Measurements from ENCODE around the gene ATP5F1C. TPM values are rescaled to one million over a fixed set of nuclear protein-coding genes. Genes with fewer than 3 reads are reported as not detected.

ATP5F1C gene
- total and polyA plus RNA-seq, 2 experiments from 2014 or later, result 332 to 537 TPM

DNA sequence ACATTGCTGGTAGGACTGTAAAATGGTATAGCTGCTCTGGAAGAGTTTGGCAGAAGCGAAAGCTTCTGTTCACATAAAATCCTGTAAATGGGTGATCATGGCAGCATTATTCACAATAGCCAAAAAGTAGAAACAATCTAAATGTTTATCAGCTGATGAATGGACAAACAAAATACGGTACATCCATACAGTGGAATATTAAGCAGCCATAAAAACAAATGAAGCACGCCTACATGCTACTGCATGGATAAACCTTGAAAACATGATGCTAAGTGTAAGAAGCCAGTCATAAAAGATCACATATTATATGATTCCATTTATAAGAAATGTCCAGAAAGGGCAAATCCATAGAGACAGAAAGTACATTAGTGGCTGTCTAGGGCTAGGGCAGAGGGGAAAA is 32.9 kb upstream of the ATP5F1C start:
- H3K79me2 ChIP-seq (replicated peaks; ENCODE audit: insufficient read depth), result no peaks in the 10 kb centered on the region
- no peaks in the 10 kb centered on the region for H3K27me3 ChIP-seq (ENCODE audit: insufficient read depth)
- H3K9me3 Mint-ChIP-seq, result no peaks in the 10 kb centered on the region
- no peaks in the 10 kb centered on the region for H3K4me1 ChIP-seq (ENCODE audit: insufficient read depth)
- peaks cover 25% of the 10 kb centered on the region for H3K36me3 ChIP-seq (ENCODE audit: insufficient read depth)
- H3K27ac Mint-ChIP-seq, result no peak overlapping the region
- no peak overlapping the region for H2AFZ ChIP-seq
- no peak overlapping the region for H3K27ac ChIP-seq (ENCODE audit: low read depth)
- H3K9me2 ChIP-seq (ENCODE audit: insufficient read depth), result no peaks in the 10 kb centered on the region
- no peak overlapping the region for H3K4me3 ChIP-seq
- no peaks in the 10 kb centered on the region for H3F3A ChIP-seq (replicated peaks; ENCODE audit: low read depth)
- H3K27me3 Mint-ChIP-seq (ENCODE audit: insufficient read depth, low read depth, poor library complexity), result peaks cover 1% of the 10 kb centered on the region
- peaks cover 68% of the 10 kb centered on the region for H3K36me3 Mint-ChIP-seq (ENCODE audit: low read depth)
- H3K4me1 Mint-ChIP-seq, result no peaks in the 10 kb centered on the region
- TF ChIP-seq EZH2phosphoT487 (IDR thresholded peaks at IDR 0.05; ENCODE audit: unreplicated experiment) (no peak), ZNF331 (CRISPR knock-in tag; IDR thresholded peaks at IDR 0.05; ENCODE audit: low read depth) (no peak), JUNB (IDR thresholded peaks at IDR 0.05; ENCODE audit: unreplicated experiment) (no peak), CTCF (conservative IDR thresholded peaks at IDR 0.05; ENCODE audit: low read depth in 2 of 2) (no peak), CREB1 (CRISPR knock-in tag; IDR thresholded peaks at IDR 0.05; ENCODE audit: low read depth) (no peak), ZNF114 (CRISPR knock-in tag; IDR thresholded peaks at IDR 0.05) (no peak), EZH2 (IDR thresholded peaks at IDR 0.05; ENCODE audit: low read depth, unreplicated experiment) (no peak), STAT1 (IDR thresholded peaks at IDR 0.05; ENCODE audit: unreplicated experiment) (no peak)
- no peak overlapping the region for H3K4me2 ChIP-seq
- DNase-seq (ENCODE audit: low spot score), result no peak
- no peak overlapping the region for H3K4me3 Mint-ChIP-seq
- H4K20me1 ChIP-seq (replicated peaks; ENCODE audit: insufficient read depth), result no peaks in the 10 kb centered on the region
- ATAC-seq, result no peak

- Histone ChIP-seq H3K9me2 (ENCODE audit: insufficient read depth) (no peaks in the 10 kb centered on the region), H3K79me2 (replicated peaks; ENCODE audit: insufficient read depth) (no peaks in the 10 kb centered on the region), H3K4me3 (no peak overlapping the region), H3K4me2 (no peak overlapping the region), H3K4me1 (ENCODE audit: insufficient read depth) (no peaks in the 10 kb centered on the region), H4K20me1 (replicated peaks; ENCODE audit: insufficient read depth) (no peaks in the 10 kb centered on the region), H2AFZ (no peak overlapping the region), H3K36me3 (ENCODE audit: insufficient read depth) (peaks cover 28% of the 10 kb centered on the region), H3K27me3 (ENCODE audit: insufficient read depth) (no peaks in the 10 kb centered on the region), H3F3A (replicated peaks; ENCODE audit: low read depth) (no peaks in the 10 kb centered on the region), H3K27ac (ENCODE audit: low read depth) (no peak overlapping the region)
- Mint-ChIP-seq H3K36me3 (ENCODE audit: low read depth) (peaks cover 80% of the 10 kb centered on the region), H3K27me3 (ENCODE audit: insufficient read depth, low read depth, poor library complexity) (peaks cover 1% of the 10 kb centered on the region), H3K9me3 (no peaks in the 10 kb centered on the region), H3K27ac (no peak overlapping the region), H3K4me3 (no peak overlapping the region), H3K4me1 (no peaks in the 10 kb centered on the region)
- peak; percentile 63 to 74 for TF ChIP-seq CTCF (conservative IDR thresholded peaks at IDR 0.05; ENCODE audit: low read depth in 2 of 2)
- TF ChIP-seq CREB1 (CRISPR knock-in tag; IDR thresholded peaks at IDR 0.05; ENCODE audit: low read depth), result no peak
- peak; percentile 53 for DNase-seq (ENCODE audit: low spot score)
- peak; percentile 68 for ATAC-seq
Observed at GRCh38 chr10:7756360-7756992, 31.5 kb upstream of the ATP5F1C start.

Data from GM23338 (cell line).